Stimulated activated effector memory CD8-positive, alpha-beta T cell treated with anti-CD3 and anti-CD28 coated beads, Interleukin-12 subunit alpha, Interleukin-12 subunit beta, amount 100 ng/mL, for 72 hours (primary cell): Measurements from ENCODE around the gene NDUFB6.
"Not testable (repeated sequence)": the region's sequence is repeated elsewhere in the genome, so short reads cannot be mapped to it uniquely, and the experiment has no call there.

Source experiments
- ATAC-seq: fragments of 150-1000 bp; cut with Tn5 transposase; 2 replicates; pipeline ENCODE4 v1.10.0; 2021
- DNase-seq, 2 donors: peaks; one replicate each; pipeline ENCODE4 v3.0.0; 2021 to 2022; ENCODE audit warnings: low spot score in 2 of 2
- H3K27ac Mint-ChIP-seq: one replicate; pipeline ENCODE4 v1.8.0; 2022; ENCODE audit warnings: mild to moderate bottlenecking, mixed read lengths
- H3K36me3 Mint-ChIP-seq: one replicate; pipeline ENCODE4 v1.8.0; 2022; ENCODE audit warnings: mild to moderate bottlenecking, mixed read lengths
- H3K4me1 Mint-ChIP-seq: one replicate; pipeline ENCODE4 v1.8.0; 2022; ENCODE audit warnings: mixed read lengths
- H3K4me3 Mint-ChIP-seq: one replicate; pipeline ENCODE4 v1.8.0; 2022; ENCODE audit warnings: mild to moderate bottlenecking, mixed read lengths
- H3K9me3 Mint-ChIP-seq: one replicate; pipeline ENCODE4 v1.8.0; 2022; ENCODE audit warnings: mixed read lengths

Gene NDUFB6

GRCh38 chr9:32550562-32551275 lies 22.2 kb downstream of the NDUFB6 start:
- DNase-seq (peak; percentile 91 to 97), ATAC-seq (peak; percentile 81)
- Mint-ChIP-seq H3K4me1 (peaks cover 34% of the 10 kb centered on the region), H3K36me3 (peaks cover 73% of the 10 kb centered on the region), H3K27ac (peak overlapping the region; percentile 100), H3K9me3 (no peaks in the 10 kb centered on the region), H3K4me3 (peak overlapping the region; percentile 99)

- peak overlapping the region; percentile 100 for H3K27ac Mint-ChIP-seq
- H3K4me3 Mint-ChIP-seq, result peak overlapping the region; percentile 99
- DNase-seq (no peak), ATAC-seq (no peak)
- H3K4me1 Mint-ChIP-seq, result peaks cover 29% of the 10 kb centered on the region
- H3K9me3 Mint-ChIP-seq, result no peaks in the 10 kb centered on the region
- H3K36me3 Mint-ChIP-seq, result peaks cover 73% of the 10 kb centered on the region
These were observed 22.8 kb downstream of the NDUFB6 start for GRCh38 chr9:32550150-32550561.

- Mint-ChIP-seq H3K4me1 (peaks cover 23% of the 10 kb centered on the region), H3K36me3 (peaks cover 74% of the 10 kb centered on the region)
These were observed 24.7 kb downstream of the NDUFB6 start for GRCh38 chr9:32548213-32548612.

GRCh38 chr9:32545884-32546283 lies 27.1 kb downstream of the NDUFB6 start:
- H3K4me1 Mint-ChIP-seq, result peaks cover 17% of the 10 kb centered on the region
- no peak overlapping the region for H3K4me3 Mint-ChIP-seq
- H3K36me3 Mint-ChIP-seq, result peaks cover 76% of the 10 kb centered on the region
- ATAC-seq (no peak), DNase-seq (no peak)
- H3K27ac Mint-ChIP-seq, result peak overlapping the region; percentile 37
- H3K9me3 Mint-ChIP-seq, result no peaks in the 10 kb centered on the region

More at GRCh38 chr9:32548213-32548612, 24.7 kb downstream of the NDUFB6 start:
- H3K4me3 Mint-ChIP-seq, ATAC-seq, H3K9me3 Mint-ChIP-seq, H3K27ac Mint-ChIP-seq, DNase-seq: not testable (repeated sequence)

- Mint-ChIP-seq H3K9me3 (no peaks in the 10 kb centered on the region), H3K4me3 (no peak overlapping the region), H3K27ac (no peak overlapping the region), H3K36me3 (peaks cover 50% of the 10 kb centered on the region), H3K4me1 (no peaks in the 10 kb centered on the region)
- DNase-seq (no peak), ATAC-seq (no peak)
These were observed 29.9 kb downstream of the NDUFB6 start for GRCh38 chr9:32543047-32543446.

- Mint-ChIP-seq H3K9me3 (no peaks in the 10 kb centered on the region), H3K27ac (no peak overlapping the region), H3K4me3 (no peak overlapping the region), H3K36me3 (no peaks in the 10 kb centered on the region), H3K4me1 (no peaks in the 10 kb centered on the region)
- ATAC-seq (no peak), DNase-seq (no peak)
These were observed 39.1 kb downstream of the NDUFB6 start for GRCh38 chr9:32533816-32534215.

- Mint-ChIP-seq H3K36me3 (no peaks in the 10 kb centered on the region), H3K4me1 (no peaks in the 10 kb centered on the region), H3K27ac (no peak overlapping the region), H3K9me3 (no peaks in the 10 kb centered on the region), H3K4me3 (no peak overlapping the region)
- no peak for DNase-seq
- ATAC-seq, result no peak
These were observed 39.6 kb downstream of the NDUFB6 start for GRCh38 chr9:32533336-32533735.

DNA sequence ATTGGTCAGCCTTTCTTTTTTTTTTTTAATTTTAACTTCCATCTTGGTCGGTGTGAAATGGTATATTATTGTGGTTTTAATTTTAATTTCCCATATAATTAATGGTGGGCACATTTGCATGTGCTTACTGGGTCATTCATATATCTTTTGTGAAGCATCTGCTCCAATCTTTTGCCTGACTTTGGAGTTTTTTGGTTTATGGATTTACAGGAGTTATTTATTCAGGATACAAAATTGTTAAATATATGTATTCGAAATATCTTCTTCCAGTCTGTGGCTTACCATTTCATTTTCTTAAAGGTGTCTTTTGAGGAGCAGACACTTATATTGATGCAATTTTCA lies 46.3 kb downstream of the NDUFB6 start:
- ATAC-seq, result no peak
- Mint-ChIP-seq H3K9me3 (no peaks in the 10 kb centered on the region), H3K4me1 (peaks cover 30% of the 10 kb centered on the region), H3K4me3 (peak overlapping the region; percentile 93), H3K27ac (peak overlapping the region; percentile 93), H3K36me3 (peaks cover 5% of the 10 kb centered on the region)
- no peak for DNase-seq

DNA sequence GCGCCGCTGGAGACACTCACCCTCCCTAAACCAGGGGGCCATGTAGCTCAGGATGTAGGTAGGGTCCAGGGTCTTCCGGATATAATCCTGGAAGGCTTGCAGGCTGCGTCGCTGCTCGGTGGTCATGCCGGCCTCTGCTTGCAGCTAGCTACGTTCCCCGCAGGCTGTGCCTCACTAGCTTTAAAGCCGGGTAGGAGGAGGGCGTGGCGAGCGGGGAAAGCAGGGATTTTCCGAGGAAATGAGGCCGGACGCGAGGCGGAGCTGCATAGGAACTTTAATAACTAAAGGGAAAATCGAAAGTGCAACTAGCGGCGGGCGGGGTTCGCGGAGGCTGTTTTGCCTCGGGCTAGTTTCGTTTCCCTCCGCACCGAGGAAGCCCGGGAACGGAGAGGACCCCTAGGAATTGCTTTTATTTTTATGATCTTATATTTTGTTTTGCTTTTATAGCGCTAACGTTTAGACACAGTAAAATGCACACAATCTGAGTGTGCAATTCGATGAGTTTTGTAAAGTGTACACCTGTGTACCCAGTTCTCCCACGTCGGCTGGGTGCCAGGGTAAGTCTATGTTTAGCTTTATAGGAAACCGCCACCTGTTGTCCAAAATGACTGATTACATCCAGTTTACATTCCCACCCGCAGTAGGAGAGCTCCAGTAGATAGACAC lies 46.8 kb downstream of the NDUFB6 start, which contains the start of gene RIGI:
Gene RIGI, minus strand, starts transcription at position 156 of the 666 bp plus-strand sequence. Its CDS starts 30 bp downstream, at position 126.
- Mint-ChIP-seq H3K27ac (peak within 1 kb of the TSS; percentile 93), H3K4me3 (peak within 1 kb of the TSS; percentile 93), H3K9me3 (no peaks in the 10 kb centered on the region), H3K36me3 (peaks cover 5% of the 10 kb centered on the region), H3K4me1 (peaks cover 30% of the 10 kb centered on the region)
- DNase-seq (peak; percentile 42 to 86), ATAC-seq (peak; percentile 76)

DNA sequence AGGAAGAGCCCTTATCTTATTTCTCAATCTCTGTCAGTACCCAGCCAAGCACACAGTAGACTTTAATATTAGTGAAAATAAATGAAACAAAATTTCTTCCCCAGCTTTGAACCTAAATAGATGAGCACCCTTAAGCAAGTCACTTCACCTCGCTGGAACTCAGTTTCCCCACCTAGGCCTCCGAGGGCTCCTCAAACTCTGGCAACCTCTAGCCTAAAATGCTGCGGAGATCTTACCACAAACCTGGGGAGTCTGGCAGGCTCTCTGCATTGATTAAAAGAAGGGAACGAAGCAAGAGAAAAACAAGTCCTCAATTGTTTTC lies 47.3 kb downstream of the NDUFB6 start:
- peaks cover 5% of the 10 kb centered on the region for H3K36me3 Mint-ChIP-seq
- peaks cover 30% of the 10 kb centered on the region for H3K4me1 Mint-ChIP-seq
- peak overlapping the region; percentile 93 for H3K27ac Mint-ChIP-seq

GRCh38 chr9:32524892-32525708 lies 47.9 kb downstream of the NDUFB6 start:
- peak overlapping the region; percentile 93 for H3K27ac Mint-ChIP-seq
- peak overlapping the region; percentile 93 for H3K4me3 Mint-ChIP-seq
- ATAC-seq (peak; percentile 68), DNase-seq (peak in 1 of 2 donors; percentile 55)
- no peaks in the 10 kb centered on the region for H3K9me3 Mint-ChIP-seq
- peaks cover 30% of the 10 kb centered on the region for H3K4me1 Mint-ChIP-seq
- H3K36me3 Mint-ChIP-seq, result peaks cover 5% of the 10 kb centered on the region

More for the DNA sequence above, 47.3 kb downstream of the NDUFB6 start:
- DNase-seq (no peak), ATAC-seq (no peak)
- Mint-ChIP-seq H3K4me3 (peak overlapping the region; percentile 93), H3K9me3 (no peaks in the 10 kb centered on the region)

DNA sequence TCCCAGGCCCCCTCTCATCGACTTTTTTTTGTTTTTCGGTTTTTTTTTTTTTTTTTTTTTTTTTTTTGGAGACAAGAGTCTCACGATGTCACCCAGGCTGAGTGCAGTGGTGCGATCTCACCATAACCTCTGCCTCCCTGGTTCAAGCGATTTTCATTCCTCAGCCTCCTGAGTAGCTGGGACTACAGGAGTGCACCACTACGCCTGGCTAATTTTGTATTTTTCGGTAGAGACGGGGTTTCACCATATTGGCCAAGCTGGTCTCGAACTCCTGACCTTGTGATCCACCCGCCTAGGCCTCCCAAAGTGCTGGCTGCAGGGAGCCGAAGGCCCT lies 48.4 kb downstream of the NDUFB6 start:
- not testable (repeated sequence) for DNase-seq, ATAC-seq, H3K36me3 Mint-ChIP-seq, H3K9me3 Mint-ChIP-seq
- H3K4me3 Mint-ChIP-seq, result peak overlapping the region; percentile 93
- H3K27ac Mint-ChIP-seq, result peak overlapping the region; percentile 93
- peaks cover 30% of the 10 kb centered on the region for H3K4me1 Mint-ChIP-seq

DNA sequence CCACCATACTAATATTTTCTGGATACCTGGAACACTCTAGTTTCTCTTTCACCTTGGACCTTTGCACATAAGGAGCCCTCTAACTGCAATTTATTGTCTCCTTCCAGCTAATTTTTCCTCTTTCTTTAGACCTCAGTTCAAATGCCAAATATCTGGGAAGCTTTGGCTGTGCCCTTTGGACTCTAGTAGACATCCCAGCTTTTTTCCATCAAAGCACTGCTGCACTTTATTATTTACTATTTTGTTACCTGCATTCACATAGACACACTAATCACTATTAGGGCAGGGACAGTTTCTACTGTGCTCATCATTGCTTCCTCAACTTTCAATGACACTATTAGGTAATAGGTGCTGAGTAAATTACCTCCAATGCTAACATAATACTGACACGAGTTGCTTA lies 49.0 kb downstream of the NDUFB6 start:
- ATAC-seq, result no peak
- H3K36me3 Mint-ChIP-seq, result peaks cover 5% of the 10 kb centered on the region
- H3K4me3 Mint-ChIP-seq, result peak overlapping the region; percentile 93
- H3K27ac Mint-ChIP-seq, result peak overlapping the region; percentile 8
- no peaks in the 10 kb centered on the region for H3K9me3 Mint-ChIP-seq
- no peak for DNase-seq
- peaks cover 30% of the 10 kb centered on the region for H3K4me1 Mint-ChIP-seq

- ATAC-seq (no peak), DNase-seq (no peak)
- no peaks in the 10 kb centered on the region for H3K9me3 Mint-ChIP-seq
- H3K4me1 Mint-ChIP-seq, result peaks cover 36% of the 10 kb centered on the region
- H3K27ac Mint-ChIP-seq, result no peak overlapping the region
- no peak overlapping the region for H3K4me3 Mint-ChIP-seq
- no peaks in the 10 kb centered on the region for H3K36me3 Mint-ChIP-seq
These were observed 54.7 kb downstream of the NDUFB6 start for GRCh38 chr9:32518276-32518675.

- no peaks in the 10 kb centered on the region for H3K9me3 Mint-ChIP-seq
- H3K36me3 Mint-ChIP-seq, result no peaks in the 10 kb centered on the region
- H3K27ac Mint-ChIP-seq, result peak overlapping the region; percentile 4
- H3K4me3 Mint-ChIP-seq, result no peak overlapping the region
- DNase-seq (no peak), ATAC-seq (peak; percentile 13)
- peaks cover 42% of the 10 kb centered on the region for H3K4me1 Mint-ChIP-seq
These were observed 56.7 kb downstream of the NDUFB6 start for GRCh38 chr9:32516241-32516640.
